Activated naive CD4-positive, alpha-beta T cell treated with anti-CD3 and anti-CD28 coated beads, Interleukin-2, amount 50 U/mL, for 24 hours (primary cell): ENCODE results near the gene HMGXB3.

ENCODE experiments used
- H3K27ac Mint-ChIP-seq: one replicate; pipeline ENCODE4 v1.8.0; 2021; ENCODE audit warnings: mild to moderate bottlenecking, mixed read lengths
- H3K27me3 Mint-ChIP-seq: one replicate; pipeline ENCODE4 v1.8.0; 2021; ENCODE audit warnings: mixed read lengths
- H3K36me3 Mint-ChIP-seq: one replicate; pipeline ENCODE4 v1.8.0; 2021; ENCODE audit warnings: mixed read lengths
- H3K4me1 Mint-ChIP-seq: one replicate; pipeline ENCODE4 v1.8.0; 2021; ENCODE audit warnings: mixed read lengths
- H3K4me3 Mint-ChIP-seq: one replicate; pipeline ENCODE4 v1.8.0; 2021; ENCODE audit warnings: mild to moderate bottlenecking, mixed read lengths
- H3K9me3 Mint-ChIP-seq: one replicate; pipeline ENCODE4 v1.8.0; 2021; ENCODE audit warnings: mixed read lengths

HMGXB3 gene

GRCh38 chr5:150101023-150101422, 100.5 kb downstream of the HMGXB3 start:
- no peaks in the 10 kb centered on the region for H3K36me3 Mint-ChIP-seq
- no peak overlapping the region for H3K4me3 Mint-ChIP-seq
- H3K27me3 Mint-ChIP-seq: peaks cover 4% of the 10 kb centered on the region
- H3K27ac Mint-ChIP-seq: no peak overlapping the region
- H3K4me1 Mint-ChIP-seq: no peaks in the 10 kb centered on the region
- H3K9me3 Mint-ChIP-seq: no peaks in the 10 kb centered on the region
